ENCODE results near the gene COL17A1. TPM values are rescaled to one million over a fixed set of nuclear protein-coding genes. Genes with fewer than 3 reads are reported as not detected.

Gene COL17A1
- total RNA-seq, 1 donor from 2014 or later, result not detected

DNA sequence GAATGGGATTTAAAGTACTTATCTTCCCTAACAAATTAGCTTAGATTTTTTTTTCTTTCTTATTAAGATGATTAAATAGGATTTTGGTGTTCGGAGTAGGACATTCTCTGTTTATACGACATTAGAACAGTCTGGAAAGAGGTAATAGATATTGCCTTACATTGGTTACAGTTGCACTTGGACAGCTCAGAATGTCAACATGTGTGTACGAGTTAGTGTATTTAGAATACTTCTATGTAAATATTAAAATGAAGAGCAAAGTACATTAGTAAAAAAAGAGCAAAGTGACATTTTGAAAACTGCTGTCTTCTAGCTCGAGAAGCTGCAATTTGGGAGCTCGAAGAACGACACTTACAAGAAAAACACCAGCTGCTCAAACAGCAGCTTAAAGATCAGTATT is 67.2 kb downstream of the COL17A1 start:
- H3K36me3 ChIP-seq, result peaks cover 65% of the 10 kb centered on the region
- TF ChIP-seq, protein P1, sequence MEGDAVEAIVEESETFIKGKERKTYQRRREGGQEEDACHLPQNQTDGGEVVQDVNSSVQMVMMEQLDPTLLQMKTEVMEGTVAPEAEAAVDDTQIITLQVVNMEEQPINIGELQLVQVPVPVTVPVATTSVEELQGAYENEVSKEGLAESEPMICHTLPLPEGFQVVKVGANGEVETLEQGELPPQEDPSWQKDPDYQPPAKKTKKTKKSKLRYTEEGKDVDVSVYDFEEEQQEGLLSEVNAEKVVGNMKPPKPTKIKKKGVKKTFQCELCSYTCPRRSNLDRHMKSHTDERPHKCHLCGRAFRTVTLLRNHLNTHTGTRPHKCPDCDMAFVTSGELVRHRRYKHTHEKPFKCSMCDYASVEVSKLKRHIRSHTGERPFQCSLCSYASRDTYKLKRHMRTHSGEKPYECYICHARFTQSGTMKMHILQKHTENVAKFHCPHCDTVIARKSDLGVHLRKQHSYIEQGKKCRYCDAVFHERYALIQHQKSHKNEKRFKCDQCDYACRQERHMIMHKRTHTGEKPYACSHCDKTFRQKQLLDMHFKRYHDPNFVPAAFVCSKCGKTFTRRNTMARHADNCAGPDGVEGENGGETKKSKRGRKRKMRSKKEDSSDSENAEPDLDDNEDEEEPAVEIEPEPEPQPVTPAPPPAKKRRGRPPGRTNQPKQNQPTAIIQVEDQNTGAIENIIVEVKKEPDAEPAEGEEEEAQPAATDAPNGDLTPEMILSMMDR (IDR thresholded peaks at IDR 0.05; ENCODE audit: borderline replicate concordance), result no peak
- no peak overlapping the region for H3K27ac ChIP-seq (replicated peaks)
- no peak for DNase-seq
- no peak overlapping the region for H3K4me3 ChIP-seq
- H3K9me3 ChIP-seq (replicated peaks), result no peaks in the 10 kb centered on the region
- H3K27me3 ChIP-seq (ENCODE audit: low read depth), result no peaks in the 10 kb centered on the region
- peaks cover 5% of the 10 kb centered on the region for H3K4me1 ChIP-seq
- intact Hi-C loops (cut with micrococcal nuclease), result no loop called here

DNA sequence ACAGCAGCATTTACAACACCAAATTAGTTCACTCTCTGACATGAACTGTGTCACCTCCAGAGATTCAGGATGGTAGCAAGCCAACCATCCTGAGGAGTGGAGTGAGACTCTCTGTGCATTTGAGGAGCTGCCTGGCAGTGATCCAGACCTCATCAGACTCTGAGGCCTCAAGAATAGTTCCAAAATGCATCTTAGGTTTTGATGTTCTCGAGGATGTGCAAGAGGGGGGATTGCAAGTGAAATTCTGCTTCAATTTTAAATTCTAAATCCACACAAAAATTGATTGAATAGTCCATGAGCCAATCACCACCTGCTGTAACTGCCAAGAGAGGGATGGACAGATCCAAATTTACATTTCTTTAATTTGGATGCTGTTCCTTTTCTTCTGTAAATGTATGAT is 69.0 kb downstream of the COL17A1 start:
- no peak overlapping the region for H3K4me3 ChIP-seq
- H3K4me1 ChIP-seq, result no peaks in the 10 kb centered on the region
- H3K27me3 ChIP-seq (ENCODE audit: low read depth), result no peaks in the 10 kb centered on the region
- H3K27ac ChIP-seq (replicated peaks), result no peak overlapping the region
- intact Hi-C loops (cut with micrococcal nuclease), result no loop called here
- H3K9me3 ChIP-seq (replicated peaks), result no peaks in the 10 kb centered on the region
- no peak for DNase-seq
- H3K36me3 ChIP-seq, result peaks cover 59% of the 10 kb centered on the region
- TF ChIP-seq, protein P1 (IDR thresholded peaks at IDR 0.05; ENCODE audit: borderline replicate concordance), result no peak

DNA sequence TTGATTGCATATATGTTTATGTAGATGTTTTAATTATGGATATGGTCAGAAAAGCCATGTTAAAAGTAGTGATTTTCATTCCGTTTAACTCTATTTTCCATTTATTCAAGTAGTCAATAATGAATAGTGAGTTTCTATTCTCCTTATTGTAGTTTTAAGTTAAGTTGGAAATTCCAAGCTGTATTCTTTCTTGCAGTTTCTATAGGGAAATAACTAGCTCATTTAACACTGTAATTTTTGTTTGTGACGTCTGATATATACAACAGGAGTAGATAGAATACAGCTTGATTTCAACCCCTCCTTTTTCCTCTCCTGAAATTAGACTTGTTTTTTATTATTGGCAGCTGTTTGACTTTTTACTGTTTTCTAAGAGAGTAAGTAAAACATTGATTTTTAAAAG is 71.5 kb downstream of the COL17A1 start:
- no peaks in the 10 kb centered on the region for H3K4me1 ChIP-seq
- DNase-seq, result no peak
- peaks cover 46% of the 10 kb centered on the region for H3K36me3 ChIP-seq
- no peaks in the 10 kb centered on the region for H3K9me3 ChIP-seq (replicated peaks)
- no peak overlapping the region for H3K4me3 ChIP-seq
- H3K27me3 ChIP-seq (ENCODE audit: low read depth), result no peaks in the 10 kb centered on the region
- H3K27ac ChIP-seq (replicated peaks), result no peak overlapping the region
- intact Hi-C loops (cut with micrococcal nuclease), result no loop called here
- TF ChIP-seq, protein P1 (IDR thresholded peaks at IDR 0.05; ENCODE audit: borderline replicate concordance), result no peak

DNA sequence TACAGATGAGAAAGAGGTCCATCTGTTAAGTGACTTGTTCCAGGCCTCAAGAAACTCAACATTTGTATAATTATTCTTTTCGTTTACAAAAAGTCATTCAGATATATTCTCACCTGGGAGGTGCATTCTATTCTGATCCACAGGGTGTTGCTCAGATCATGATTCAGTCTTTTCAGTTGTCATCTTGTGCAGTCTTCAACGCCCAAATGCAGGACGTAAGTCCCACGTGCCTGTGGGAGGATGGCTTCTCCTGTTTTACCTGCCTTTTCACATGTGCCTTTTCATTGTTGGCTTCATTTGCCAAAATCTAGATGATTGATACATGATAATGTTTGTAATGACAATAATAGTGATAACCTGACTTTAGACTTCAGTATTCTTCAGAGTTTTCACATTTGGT is 72.2 kb downstream of the COL17A1 start:
- peaks cover 46% of the 10 kb centered on the region for H3K36me3 ChIP-seq
- TF ChIP-seq, protein P1 (IDR thresholded peaks at IDR 0.05; ENCODE audit: borderline replicate concordance), result no peak
- no peaks in the 10 kb centered on the region for H3K27me3 ChIP-seq (ENCODE audit: low read depth)
- no peaks in the 10 kb centered on the region for H3K4me1 ChIP-seq
- intact Hi-C loops (cut with micrococcal nuclease), result no loop called here
- no peak for DNase-seq
- no peak overlapping the region for H3K27ac ChIP-seq (replicated peaks)
- no peak overlapping the region for H3K4me3 ChIP-seq
- H3K9me3 ChIP-seq (replicated peaks), result no peaks in the 10 kb centered on the region

DNA sequence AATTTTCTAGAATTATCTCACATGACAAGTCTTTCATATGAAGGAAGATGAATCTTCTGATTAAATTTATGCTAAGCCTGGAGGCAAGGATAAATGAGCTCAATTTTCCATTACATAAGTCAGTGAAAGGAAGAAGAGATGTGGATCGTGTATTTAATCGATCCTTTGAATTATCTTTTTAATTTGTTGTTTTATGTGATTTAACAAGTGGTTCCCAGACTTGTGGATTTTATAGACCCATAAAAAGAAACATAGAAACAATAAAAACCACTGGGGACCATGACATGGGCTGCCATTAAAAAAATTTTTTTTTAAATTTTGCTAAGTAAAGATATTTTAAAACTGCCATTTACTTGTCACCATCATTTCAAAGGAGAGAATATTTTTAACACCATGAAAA is 73.8 kb downstream of the COL17A1 start:
- TF ChIP-seq, protein P1 (IDR thresholded peaks at IDR 0.05; ENCODE audit: borderline replicate concordance), result no peak
- H3K9me3 ChIP-seq (replicated peaks), result no peaks in the 10 kb centered on the region
- no peaks in the 10 kb centered on the region for H3K4me1 ChIP-seq
- no peaks in the 10 kb centered on the region for H3K27me3 ChIP-seq (ENCODE audit: low read depth)
- peaks cover 48% of the 10 kb centered on the region for H3K36me3 ChIP-seq
- DNase-seq, result no peak
- H3K27ac ChIP-seq (replicated peaks), result no peak overlapping the region
- no peak overlapping the region for H3K4me3 ChIP-seq
- intact Hi-C loops (cut with micrococcal nuclease), result no loop called here

All from left ventricle myocardium inferior (tissue), 1 donor.